Astrocyte of the cerebellum (primary cell): ENCODE results near the gene LRP1B.
"Not testable (repeated sequence)": the region's sequence is repeated elsewhere in the genome, so short reads cannot be mapped to it uniquely, and the experiment has no call there.

Source experiments
- DNase-seq: peaks from one replicate; pipeline ENCODE4 v3.0.0-alpha.2; 2011; ENCODE audit warnings: low read depth
- H3K4me3 ChIP-seq: 2 replicates; pipeline ENCODE4 v1.5.1; 2011; ENCODE audit warnings: mild to moderate bottlenecking, low read depth, low read length, moderate library complexity
- CTCF ChIP-seq: IDR thresholded peaks from 2 replicates; pipeline ENCODE4 v1.5.1; 2012; ENCODE audit warnings: low read length, low read depth, moderate library complexity, mild to moderate bottlenecking; ENCODE audit errors: missing control alignments
- in situ Hi-C: cut with HindIII; loops from 2 replicates; pipeline ENCODE4 v1.10.0; 2017; ENCODE audit warnings: low sequenced_read_pairs

Gene LRP1B

GRCh38 chr2:140311905-140312304 lies 1818.9 kb downstream of the LRP1B start:
- no peak for DNase-seq
- in situ Hi-C loops: no loop called here
- no peak overlapping the region for H3K4me3 ChIP-seq
- TF ChIP-seq CTCF: no peak

GRCh38 chr2:140308706-140309105 lies 1822.1 kb downstream of the LRP1B start:
- in situ Hi-C loops: no loop called here
- DNase-seq: no peak
- no peak overlapping the region for H3K4me3 ChIP-seq
- no peak for TF ChIP-seq CTCF

DNA sequence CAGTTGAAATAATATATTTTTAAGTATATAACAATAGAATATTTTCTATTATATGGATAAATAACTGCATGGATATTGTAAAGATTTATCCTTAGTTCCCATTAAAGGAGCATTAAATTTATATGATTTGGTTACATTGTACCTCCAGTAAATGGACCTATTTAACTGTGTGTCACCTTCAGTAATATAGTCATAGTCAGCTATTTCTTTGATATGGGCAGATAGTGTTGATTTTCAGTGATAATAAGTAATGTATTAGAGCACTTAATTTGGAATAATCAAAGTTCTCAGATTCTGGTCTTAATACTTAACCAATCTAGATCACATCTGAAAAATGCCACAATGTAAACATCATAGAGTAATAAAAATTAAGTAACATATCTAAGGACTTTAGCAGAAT lies 1823.3 kb downstream of the LRP1B start:
- H3K4me3 ChIP-seq: no peak overlapping the region
- no peak for TF ChIP-seq CTCF
- DNase-seq: no peak
- in situ Hi-C loops: no loop called here

GRCh38 chr2:140295767-140296166 lies 1835.0 kb downstream of the LRP1B start:
- no peak for TF ChIP-seq CTCF

GRCh38 chr2:140288726-140289125 lies 1842.1 kb downstream of the LRP1B start:
- TF ChIP-seq CTCF: no peak
- no peak overlapping the region for H3K4me3 ChIP-seq
- in situ Hi-C loops: no loop called here
- DNase-seq: no peak

More at GRCh38 chr2:140295767-140296166, 1835.0 kb downstream of the LRP1B start:
- in situ Hi-C loops: no loop called here
- no peak for DNase-seq
- H3K4me3 ChIP-seq: no peak overlapping the region

DNA sequence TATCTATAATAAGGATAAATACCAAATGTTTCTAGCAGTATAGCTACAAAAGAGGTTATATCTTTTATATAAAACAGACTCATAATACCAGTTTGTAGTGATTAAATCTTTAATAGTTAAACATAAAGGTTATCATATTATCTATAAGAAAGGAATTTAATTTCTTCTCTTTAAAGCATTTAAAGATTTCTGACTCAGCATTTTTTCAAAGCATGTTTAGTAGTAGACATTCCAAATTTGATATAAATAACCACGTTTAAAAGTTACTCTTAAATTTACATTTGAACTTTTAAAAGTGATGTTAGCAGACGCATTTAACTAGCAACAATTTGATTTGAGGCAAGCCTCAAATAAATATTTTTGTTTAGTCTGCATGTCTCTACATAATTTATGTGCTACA lies 1842.6 kb downstream of the LRP1B start:
- no peak overlapping the region for H3K4me3 ChIP-seq
- no peak for TF ChIP-seq CTCF
- no peak for DNase-seq
- in situ Hi-C loops: no loop called here

GRCh38 chr2:140286377-140286776 lies 1844.4 kb downstream of the LRP1B start:
- H3K4me3 ChIP-seq: no peak overlapping the region
- in situ Hi-C loops: no loop called here
- TF ChIP-seq CTCF: no peak
- no peak for DNase-seq

GRCh38 chr2:140277344-140277743 lies 1853.5 kb downstream of the LRP1B start:
- in situ Hi-C loops, DNase-seq, H3K4me3 ChIP-seq: not testable (repeated sequence)
